HS-27A (cell line): Measurements from ENCODE around the gene CAPZA2.
A peak's percentile ranks its signal among the peaks of the same experiment; 100 is the strongest.
"Not testable (repeated sequence)": the region's sequence is repeated elsewhere in the genome, so short reads cannot be mapped to it uniquely, and the experiment has no call there.

Source experiments
- DNase-seq: peaks from one replicate; pipeline ENCODE4 v3.0.0-alpha.2; 2012; ENCODE audit warnings: low read depth, missing footprints

CAPZA2 gene

DNA sequence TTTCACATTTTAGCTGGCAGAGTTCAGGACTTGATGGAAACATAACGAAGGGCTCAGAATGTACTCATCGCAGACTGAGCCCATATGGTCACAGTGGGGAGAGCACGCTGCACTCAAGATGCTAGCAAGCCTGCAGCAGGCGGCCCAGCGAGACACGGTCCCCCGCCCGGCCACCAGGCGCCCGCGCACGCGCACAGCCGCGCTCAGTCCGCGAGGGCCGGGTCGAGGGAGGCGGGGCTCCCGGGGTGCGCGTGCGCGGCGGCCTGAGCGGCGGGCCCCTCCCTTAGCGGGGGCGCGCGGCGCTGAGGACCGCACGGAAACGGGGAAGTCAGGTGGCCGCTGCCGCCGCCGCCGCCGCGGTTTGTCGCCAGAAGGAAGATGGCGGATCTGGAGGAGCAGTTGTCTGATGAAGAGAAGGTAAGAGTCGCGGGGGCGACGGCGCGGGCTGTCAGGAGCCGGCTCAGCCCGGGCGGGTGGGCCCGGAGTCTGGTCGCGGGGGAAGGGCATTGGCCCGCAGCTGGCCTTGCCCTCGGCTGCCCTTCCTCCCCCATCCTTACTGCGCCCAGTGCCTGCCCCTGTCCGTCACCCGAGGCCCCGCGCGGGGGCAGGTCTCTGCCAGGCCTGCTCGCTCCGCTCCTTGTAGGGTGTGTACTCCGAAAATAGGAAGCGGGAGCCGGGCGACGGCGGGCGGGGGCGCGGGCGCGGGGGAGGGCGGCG is at the start of gene CAPZA2:
Gene CAPZA2 (plus strand): TSS at position 354 of the 717 bp plus-strand sequence. CDS start 25 bp downstream, at position 379.
- DNase-seq, result peak; percentile 33

GRCh38 chr7:116812860-116813259 is 49.5 kb upstream of the CAPZA2 start:
- DNase-seq, result no peak

- DNase-seq, result not testable (repeated sequence)
These were observed 49.0 kb upstream of the CAPZA2 start for GRCh38 chr7:116813371-116813770.

- no peak for DNase-seq
These were observed 47.3 kb upstream of the CAPZA2 start for GRCh38 chr7:116815041-116815440.

DNA sequence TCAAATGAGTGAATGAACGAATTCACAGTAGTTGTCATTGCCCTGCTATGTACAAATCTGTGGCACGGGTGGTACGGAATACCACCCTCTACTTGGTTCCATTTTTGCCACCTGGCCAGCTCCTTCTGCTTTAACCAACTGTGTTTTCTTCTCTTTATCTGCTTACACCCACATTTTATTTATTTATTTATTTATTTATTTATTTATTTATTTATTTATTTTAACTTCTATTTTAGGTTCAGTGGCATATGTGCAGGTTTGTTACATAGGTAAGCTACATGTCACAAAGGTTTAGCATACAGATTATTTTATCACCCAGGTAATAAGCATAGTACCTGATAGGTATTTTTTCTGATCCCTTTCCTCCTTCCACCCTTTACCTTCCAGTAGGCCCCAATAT is 42.2 kb upstream of the CAPZA2 start:
- DNase-seq, result no peak

- not testable (repeated sequence) for DNase-seq
These were observed 40.7 kb upstream of the CAPZA2 start for GRCh38 chr7:116821647-116822046.

DNA sequence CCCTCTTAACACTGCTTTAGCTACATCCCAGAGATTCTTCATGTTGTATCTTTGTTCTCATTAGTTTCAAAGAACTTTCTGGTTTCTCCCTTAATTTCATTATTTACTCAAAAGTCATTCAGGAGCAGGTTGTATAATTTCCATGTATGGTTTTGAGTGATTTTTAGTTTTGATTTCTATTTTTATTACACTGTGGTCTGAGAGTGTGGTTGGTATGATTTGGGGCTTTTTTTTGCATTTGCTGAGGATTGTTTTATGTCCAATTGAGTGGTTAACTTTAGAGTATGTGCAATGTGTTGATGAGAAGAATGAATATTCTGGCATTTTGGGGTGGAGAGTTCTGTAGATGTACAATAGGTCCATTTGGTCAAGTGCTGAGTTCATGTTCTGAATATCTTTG is 37.9 kb upstream of the CAPZA2 start:
- no peak for DNase-seq

GRCh38 chr7:116828281-116828680 is 34.1 kb upstream of the CAPZA2 start:
- no peak for DNase-seq

DNA sequence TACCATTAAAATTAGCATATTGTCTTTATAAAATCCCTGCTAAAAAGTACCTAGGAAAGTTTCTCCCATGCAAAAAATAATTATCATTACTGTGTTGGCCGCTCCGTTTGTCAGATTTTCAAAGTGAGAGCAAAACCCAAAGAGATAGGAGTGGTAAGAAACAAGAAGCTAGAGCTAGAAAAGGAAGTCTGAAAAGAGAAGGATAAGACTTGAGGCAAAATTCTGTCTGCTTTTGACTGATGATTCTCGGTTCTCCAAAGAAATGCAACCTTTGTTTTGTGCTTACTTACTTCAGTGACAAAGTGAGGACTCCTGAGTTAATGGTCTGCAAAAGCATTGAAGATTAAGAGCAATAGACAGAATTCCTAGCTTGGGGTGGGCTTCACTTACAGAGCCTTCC is 33.3 kb upstream of the CAPZA2 start:
- DNase-seq, result no peak

DNA sequence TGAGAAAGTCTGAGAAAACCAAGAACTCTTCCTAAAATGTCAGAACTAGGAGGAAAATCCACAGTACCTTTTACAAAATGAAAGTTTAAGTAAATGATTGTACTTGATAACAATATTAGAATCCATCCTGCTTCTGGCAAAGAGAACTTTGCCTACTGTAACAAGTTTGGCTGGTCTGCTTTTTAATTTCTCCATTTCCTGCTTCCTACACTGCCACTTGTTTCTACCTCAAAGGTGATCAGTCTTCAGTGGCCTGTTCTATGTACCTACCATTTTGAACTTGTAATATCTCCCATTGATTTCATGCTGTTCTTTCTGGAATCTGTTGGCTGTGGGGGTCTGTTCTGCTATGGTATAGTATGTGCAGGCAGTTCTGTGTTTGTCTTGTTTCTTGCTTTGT is 32.9 kb upstream of the CAPZA2 start:
- DNase-seq, result no peak

GRCh38 chr7:116832692-116833091 is 29.7 kb upstream of the CAPZA2 start:
- DNase-seq, result no peak

GRCh38 chr7:116834815-116835504 is 27.4 kb upstream of the CAPZA2 start:
- DNase-seq, result no peak

- no peak for DNase-seq
These were observed 26.3 kb upstream of the CAPZA2 start for GRCh38 chr7:116836048-116836447.

- DNase-seq, result no peak
These were observed 25.5 kb upstream of the CAPZA2 start for GRCh38 chr7:116836911-116837310.

- DNase-seq, result no peak
These were observed 24.8 kb upstream of the CAPZA2 start for GRCh38 chr7:116837586-116837985.

GRCh38 chr7:116840256-116840655 is 22.1 kb upstream of the CAPZA2 start:
- DNase-seq, result no peak

DNA sequence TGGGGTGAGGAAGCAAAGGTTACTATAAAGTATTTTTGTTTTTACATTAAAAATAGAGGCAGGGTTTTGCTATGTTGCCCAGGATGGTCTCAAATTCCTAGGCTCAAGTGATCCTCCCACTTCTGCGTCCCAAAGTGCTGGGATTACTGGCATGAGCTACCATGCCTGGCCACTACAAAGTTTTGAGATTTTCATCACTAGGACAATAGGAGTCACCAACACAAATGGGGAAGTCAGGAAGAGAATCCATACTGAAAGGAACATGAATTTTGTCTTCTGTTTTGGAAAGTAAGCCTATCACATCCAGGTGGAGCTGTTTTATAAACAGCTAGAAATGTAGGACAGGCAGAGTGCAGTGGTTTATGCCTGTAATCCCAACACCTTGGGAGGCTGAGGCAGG is 20.0 kb upstream of the CAPZA2 start:
- DNase-seq, result no peak

GRCh38 chr7:116843378-116843777 is 19.0 kb upstream of the CAPZA2 start:
- DNase-seq, result no peak

DNA sequence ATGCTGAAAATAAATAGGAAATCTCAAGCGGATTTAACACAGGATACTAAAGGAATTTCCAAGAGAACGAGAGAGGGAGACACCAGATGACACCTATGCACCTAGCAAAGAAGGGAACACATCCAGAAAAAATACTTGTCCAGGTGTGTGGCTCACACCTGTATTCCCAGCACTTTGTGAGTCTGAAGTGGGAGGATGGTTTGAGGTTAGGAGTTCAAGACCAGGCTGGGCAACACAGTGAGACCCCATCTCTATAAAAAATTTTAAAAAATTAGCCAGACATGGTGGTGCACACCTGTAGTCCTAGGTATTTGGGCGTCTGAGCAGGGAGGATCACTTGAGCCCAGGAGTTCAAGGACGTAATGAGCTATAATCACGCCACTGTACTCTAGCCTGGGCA is 11.2 kb upstream of the CAPZA2 start:
- no peak for DNase-seq

GRCh38 chr7:116851671-116852070 is 10.7 kb upstream of the CAPZA2 start:
- no peak for DNase-seq

DNA sequence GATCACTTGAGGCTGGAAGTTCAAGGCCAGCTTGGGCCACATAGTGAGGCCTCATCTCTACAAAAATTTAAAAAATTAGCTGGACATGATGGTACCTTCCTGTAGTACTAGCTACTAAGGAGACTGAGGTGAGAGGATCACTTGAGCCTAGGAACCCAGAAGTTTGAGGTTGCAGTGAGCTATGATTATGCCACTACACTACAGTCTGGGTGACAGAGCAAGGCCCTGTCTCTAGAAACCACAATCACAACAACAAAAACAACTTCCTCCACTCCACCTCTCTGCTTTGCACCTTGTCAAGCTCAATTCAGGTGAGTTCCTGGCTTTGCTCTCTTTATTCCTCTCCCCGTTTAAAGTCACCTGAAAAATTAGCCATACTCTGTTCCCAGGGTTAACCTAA is 8.3 kb upstream of the CAPZA2 start:
- no peak for DNase-seq

DNA sequence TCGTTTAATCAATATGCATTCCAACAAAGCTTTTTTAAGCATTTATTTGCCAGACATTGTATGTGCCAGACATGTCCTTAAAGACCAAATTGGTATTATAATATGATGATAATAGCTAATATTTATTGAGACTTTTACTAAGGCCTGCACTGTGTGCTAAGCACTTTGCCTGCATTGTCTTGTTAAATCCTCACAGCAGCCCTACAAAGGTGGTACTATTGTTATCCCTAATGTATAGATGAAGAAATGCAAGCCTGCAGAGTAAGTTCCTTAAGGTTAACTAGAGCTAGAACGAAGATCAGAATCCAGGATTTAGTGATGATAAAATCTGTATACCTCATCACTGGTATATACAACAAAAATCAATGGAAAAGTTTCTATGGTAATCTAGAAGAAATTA is 5.3 kb upstream of the CAPZA2 start:
- DNase-seq, result no peak

DNA sequence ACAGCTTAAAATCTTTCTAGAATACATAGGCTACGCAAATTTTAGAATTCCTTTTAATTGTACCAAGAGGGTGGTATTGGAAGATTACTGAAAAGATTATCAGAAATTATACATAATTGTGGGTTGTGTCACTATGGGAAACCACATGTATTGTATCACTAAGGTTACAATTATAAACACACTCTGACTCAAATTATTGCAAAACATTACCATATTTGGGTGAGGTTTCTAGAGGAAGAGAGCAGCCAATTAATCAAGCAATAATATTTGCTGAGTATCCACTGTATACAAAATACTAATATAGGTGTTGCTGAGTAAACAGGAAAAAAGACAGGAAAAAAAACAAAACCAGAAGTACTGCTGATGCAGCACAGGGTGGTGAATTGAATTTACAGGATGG is 3.1 kb upstream of the CAPZA2 start:
- DNase-seq, result no peak

- no peak for DNase-seq
These were observed 670 bp upstream of the CAPZA2 start for GRCh38 chr7:116861717-116862116.
